GM21526 (cell line): ENCODE measurements around the gene FXYD6.
"Not testable (repeated sequence)": the region's sequence is repeated elsewhere in the genome, so short reads cannot be mapped to it uniquely, and the experiment has no call there.

Experiments
- ATAC-seq: cut with Tn5 transposase; IDR thresholded peaks from one replicate; pipeline ENCODE4 v1.9.1; 2021; ENCODE audit warnings: moderate library complexity; ENCODE audit not compliant: unreplicated experiment, low FRiP score

Gene FXYD6, protein sequence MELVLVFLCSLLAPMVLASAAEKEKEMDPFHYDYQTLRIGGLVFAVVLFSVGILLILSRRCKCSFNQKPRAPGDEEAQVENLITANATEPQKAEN

DNA sequence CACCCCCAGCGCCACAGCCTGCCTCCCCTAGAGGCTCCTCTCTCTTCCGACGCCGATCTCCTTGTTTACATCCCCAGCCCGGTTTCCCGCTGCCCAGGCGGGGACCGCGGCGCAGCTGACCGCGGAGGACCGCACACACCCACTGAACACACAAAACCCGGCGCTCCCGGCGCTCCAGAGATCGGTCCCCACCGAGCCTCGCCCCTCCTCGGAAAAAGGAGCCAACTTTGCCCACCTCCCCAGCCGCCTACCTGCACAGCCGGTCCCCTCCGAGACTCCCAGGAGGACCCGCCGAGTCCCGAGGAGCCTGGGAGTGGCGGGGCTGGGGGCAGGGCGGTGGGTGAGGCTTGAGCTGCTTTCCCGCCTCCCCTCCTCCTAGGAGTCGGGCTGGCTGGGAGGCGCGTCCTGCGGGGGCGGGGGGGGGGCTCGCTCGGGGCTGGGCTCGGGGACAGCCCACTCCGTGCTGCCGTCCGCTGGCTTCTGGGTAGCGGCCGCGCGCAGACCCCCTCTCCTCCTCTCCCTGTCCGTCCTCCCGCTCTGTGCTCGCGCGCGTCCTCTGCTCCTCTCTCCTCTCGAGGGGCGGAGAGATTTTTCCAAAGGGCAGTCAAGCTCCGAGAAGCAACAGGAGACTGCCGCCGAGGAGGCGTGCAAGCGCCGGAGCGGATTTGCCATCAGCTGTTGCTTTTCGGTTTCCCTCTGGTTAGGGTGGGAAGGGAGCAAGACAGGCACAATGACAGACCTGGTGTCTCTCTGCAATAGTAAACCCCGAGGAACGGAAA, at the start of gene FXYD6:
Gene FXYD6 (minus strand): TSS at position 318 of the 779 bp plus-strand sequence. CDS start 33,882 bp downstream, outside the sequence.
- no peak for ATAC-seq

DNA sequence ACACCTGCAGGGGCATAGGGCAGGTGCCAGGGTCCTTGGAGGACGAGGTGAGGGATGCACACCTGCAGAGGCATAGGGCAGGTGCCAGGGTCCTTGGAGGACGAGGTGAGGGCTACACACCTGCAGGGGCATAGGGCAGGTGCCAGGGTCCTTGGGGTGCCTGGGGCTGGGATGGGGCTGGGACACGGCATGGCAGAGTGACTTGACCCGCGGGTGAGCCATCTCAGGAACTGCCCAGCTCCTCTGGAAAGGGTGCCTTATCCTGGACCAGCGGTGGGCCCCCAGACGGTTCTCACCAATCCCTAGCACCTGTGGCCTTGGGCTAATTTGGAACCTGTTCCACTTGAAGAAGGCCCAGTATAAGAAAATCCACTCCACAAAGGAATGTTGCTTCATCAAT, 49.7 kb upstream of the FXYD6 start:
- not testable (repeated sequence) for ATAC-seq

DNA sequence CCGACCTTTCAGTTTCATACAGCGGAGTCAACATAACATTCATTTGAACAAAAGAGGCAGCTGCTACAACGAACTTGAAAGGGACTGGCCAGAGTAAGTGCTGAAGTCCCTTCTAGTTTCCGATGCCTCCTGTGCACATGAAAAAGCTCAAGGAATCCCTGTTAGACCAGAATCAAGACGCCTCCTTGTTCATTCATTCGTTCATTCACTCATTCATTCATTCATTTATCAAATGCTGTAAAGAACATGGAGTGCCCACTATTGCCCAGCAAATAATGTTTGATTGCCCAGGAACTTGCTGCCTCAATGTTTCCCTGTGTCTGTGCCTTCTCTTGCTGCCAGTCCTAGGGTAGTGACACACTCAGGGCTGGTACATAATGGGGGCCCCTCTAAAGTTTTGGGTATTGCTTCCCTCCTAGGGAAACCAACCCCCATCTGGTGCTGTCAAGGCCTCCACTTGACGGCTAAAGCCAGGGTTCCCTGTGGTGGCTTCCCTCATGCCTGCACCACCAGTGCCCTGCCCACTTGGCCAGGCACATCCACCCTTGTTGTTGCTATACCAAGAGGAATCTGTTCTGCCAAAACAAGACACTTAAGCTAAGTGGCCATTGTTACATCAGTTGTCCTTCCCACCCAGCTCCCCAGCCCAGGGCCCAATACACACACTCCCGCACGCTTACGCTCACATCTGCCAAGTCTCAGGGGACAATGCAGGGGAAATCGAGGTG, 48.9 kb upstream of the FXYD6 start:
- ATAC-seq: no peak

DNA sequence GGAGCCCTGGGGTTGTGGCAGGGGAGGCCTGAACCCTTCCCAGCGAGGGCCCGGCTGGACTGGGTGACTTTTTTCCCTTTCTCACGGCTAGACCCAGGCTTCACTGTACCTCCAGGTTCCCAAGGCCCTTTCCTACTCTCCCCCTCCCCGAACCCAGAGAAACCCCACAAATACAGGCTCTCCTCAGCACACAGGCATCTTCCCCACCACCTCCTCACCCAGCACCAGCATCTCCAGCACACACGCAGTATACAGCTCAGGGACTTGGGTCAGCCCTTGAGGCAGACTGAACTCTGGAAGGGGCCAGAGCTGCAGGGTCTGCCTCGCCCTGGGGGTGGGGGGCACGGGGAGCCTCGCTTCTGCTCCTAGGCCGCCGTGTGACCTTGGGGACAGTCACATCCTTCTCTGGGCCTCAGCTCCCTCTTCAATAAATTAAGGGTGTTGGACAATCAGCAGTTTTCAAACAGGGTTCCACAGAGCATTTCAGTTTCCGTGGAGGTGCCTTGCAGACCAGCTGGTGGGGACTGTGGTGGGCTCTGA, 48.2 kb upstream of the FXYD6 start:
- no peak for ATAC-seq

DNA sequence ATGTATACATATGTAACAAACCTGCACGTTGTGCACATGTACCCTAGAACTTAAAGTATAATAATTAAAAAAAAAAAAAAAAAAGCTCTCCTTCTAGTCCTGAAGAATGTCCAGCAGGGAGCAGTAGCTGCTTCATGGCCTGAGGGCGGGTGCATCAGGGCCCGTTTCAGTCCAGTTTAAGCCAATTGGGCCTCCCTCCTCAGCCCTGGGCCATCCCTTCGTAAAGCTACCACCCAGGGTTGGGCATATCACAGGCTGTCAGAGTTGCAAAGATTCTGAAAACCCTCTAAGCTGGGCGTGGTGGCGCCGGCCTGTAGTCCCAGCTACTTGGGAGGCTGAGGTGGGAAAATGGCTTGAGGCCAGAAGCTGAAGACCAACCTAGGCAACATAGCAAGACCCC, 47.3 kb upstream of the FXYD6 start:
- no peak for ATAC-seq

DNA sequence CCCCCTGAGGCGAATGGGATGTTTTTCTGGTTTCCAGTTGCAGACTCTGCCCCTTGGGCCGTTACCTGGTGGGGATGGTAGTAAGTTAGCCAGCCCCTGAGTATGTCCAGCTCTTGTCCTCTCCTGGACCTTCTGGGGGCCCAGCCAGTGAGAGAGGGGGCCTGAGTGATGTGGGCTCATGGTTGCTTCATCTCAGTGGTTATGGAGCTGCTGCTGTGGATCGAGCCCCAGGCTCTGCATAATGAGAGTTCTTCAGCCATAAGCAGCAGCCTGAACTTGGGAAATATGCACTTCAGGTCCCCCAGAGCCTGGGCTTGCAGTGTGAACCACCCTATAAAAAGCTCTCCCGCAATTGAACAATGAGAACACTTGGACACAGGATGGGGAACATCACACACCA, 46.8 kb upstream of the FXYD6 start:
- ATAC-seq: no peak

DNA sequence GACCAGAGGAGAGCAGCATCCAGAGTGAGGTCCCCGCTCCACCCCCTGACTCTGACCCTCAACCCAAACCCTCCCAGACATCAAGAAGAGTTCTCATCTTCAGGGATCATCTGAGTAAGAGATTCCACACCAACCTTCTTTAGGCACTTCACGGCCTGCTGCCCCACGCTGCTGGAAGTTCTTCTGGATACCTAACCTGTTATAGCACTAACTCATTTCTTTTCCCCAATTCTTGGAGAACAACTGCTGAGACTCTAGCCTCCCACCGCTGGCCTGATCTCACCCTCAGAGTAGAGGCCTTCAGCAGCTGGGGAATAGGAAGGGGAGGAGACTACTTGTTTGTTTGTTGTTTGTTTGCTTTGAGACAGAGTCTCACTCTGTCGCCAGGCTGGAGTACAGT, 45.4 kb upstream of the FXYD6 start:
- no peak for ATAC-seq

DNA sequence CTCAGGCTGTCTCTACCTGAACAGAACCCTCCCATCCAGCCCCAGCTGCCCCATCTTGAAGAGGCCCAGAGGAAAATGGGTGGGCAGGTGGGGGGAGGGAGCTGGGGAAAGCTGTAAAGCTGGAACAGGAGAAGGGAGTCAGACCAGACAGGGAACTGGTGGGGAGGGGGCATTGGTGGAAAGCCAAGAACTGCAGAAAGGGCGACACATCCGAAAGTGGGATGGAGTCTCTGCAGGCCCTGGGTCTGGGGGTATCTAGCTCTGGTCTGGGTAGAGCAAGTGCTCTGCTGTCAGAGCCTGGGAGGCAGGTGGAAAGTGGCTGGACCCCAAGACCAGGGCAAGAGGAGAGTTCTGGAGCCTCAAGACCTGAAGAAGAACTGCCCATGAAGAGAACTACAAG, 45.0 kb upstream of the FXYD6 start:
- no peak for ATAC-seq

DNA sequence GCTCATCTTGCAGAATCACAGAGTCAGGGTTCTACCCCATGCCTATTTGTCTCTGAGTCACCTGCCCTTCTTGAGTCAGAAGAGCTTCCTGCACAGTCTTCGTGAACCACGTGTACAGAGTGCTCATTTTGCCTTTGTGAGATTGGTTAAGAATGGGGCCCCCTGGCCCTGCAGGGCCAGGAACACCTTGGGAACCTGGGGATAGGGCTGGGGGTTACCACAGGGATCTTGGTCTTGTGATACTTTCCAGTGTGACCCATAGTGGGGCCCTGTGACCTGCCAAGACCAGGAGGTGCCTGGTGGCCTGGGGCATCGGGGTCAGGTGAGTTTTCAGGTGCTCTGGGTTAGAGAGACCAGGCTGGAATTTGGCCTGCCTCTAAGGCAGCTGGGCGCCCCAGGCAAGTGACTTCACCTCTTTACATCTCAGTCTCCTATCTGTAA, 43.3 kb upstream of the FXYD6 start:
- no peak for ATAC-seq

DNA sequence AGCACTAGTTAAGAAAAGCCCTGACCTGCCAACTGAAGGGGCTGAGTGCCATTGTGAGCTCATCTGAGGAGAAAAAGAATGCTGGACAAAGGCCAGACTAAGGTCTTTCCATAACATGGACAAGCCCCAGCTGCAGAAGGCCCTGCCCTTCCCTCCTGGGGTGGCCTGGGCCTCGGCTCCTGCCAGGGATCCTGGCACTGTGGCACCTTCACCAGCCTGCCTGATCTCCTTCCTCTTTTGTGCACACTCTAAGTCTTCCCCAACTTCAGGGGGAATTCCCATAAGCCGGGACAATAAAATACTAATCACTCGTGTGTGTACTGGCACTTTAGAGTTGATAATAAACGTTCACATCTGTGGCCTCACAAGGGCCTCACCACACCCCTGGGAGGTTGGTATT, 42.9 kb upstream of the FXYD6 start:
- ATAC-seq: no peak

DNA sequence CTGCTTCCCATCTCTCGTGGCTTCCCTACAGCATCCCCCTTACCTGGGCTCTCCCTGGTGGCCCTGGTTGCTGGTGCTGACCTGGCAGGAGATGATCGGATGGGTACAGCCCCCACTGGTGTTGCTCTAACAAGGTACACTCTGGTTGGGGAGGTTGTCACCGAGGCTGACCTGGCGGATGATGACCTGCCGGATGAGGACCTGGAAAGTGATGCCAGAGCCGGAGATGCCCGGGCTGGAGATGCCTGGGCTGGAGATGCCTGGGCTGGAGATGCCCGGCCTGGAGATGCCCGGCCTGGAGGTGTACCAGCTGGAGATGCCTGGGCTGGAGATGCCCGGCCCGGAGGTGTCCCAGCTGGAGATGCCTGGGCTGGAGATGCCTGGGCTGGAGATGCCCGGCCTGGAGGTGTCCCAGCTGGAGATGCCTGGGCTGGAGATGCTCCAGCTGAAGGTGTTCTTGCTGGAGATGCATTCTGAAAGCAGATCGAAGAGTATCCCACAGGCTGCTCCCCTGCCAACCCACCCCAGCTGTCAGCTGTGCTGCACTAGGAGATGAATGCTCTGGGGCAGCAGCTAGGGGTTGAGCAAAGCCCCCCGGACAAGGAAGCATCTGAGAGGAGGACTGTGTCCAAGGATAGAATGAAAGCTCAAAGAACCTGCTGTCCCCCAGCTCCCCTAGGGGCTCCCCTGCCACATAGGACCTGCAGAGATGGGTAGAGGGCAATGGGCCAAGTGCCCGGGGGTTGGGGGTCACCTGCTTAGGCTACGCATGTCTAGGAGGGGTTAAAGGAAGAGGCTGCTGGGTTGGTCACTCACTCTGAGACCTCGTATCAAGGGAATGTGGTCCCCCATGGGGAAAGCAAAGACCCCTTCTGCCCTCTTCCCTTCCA, 42.2 kb upstream of the FXYD6 start:
- ATAC-seq: no peak

DNA sequence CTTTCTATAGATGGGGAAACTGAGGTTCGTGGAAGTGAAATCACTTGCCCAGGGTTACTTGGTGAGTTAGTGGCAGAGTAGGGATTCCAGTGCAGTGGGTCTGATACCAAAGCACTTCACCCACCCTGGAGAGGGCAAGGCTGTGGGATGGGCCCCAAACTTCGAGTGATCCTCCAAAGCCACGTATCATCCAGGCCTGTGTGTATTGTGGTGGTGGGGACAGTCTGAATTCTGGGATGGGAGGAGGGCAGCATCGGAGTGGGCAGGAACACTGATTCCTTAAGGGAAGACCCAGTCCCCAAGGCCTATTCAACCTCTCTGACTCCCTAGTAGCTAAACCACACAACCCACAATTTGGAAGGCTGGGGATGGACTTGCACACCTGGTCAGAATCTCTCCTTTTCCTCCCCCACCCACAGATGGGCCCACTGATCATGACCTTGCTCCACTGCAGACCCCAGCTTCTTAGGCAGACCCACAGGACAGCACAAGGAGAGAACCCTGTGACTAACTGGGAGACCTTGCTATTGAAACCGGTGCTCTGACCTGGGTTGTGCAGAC, 41.2 kb upstream of the FXYD6 start:
- ATAC-seq: no peak

DNA sequence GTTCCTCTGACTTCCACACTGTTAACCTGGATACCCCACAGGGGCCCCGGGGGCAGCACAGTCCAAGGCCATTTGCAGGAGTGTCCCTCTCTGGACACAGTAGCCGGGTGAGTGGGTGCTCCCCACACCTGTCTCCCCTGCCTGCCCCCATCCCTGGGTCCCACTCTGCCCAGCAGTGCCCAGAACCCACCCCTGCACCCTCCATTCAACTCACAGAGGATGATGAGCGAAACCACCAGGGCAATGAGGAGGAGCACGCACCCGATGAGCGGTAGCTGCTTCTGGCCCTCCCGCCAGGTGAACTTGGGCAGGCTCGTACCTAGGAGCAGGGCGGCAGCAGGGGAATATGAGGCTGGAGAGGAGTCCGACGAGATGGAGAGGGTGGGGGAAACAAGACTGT, 40.5 kb upstream of the FXYD6 start:
- ATAC-seq: no peak

DNA sequence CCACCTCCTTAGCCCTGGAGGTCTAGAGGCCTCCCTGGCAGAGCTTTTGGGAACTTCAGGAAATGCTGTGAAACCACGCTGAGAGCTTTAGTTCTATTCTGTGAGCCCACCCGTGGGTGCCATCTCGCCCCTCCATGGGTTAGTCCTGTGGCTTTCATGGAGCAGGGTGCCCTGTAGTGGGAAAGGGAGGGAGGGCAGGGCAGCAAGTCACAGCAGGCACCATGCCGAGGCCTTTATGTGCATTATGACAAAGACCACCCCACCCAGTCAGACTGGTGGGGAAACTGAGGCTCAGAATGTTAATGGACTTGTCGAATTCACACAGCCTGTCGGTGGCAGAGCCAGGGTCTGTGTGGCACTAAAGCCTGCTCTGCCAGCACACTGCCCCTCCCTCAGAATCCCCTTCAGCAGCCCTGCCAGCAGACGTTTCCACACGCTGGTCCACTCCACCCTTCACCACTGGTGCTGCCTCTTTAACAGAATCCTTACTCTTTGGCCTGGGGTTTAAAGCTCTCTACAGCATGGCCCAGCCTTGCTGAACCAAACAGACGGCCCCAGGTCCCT, 39.3 kb upstream of the FXYD6 start:
- ATAC-seq: no peak

DNA sequence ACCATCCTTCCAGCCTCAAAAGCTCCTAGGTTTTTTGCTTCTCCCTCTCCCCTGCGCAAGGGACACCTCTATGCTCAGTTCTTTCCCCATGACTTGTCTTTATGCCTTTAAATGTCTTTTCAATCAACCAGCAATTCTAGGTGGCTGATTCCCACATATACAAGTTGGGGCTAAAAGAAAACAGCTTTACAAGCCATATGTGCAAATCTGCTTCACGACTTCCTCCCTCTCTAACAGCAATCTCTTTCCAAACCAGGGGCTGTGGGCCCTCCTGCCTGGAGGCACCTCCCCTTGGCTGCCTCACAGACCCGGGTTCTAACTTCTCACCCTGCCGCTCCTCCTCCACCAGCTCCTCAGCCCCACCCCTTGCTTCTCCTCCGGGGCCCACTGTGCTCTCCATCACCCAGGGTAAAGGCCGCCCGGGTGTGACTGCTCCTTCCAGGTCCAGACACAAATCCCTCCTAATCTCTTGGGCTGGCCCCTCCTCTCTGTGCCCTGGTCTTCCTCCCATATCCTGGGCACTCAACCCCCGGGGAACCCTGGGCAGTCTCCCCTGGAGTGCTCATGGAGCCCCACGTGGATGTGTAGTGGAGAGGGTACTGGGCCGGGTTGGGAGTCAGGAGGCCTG, 38.6 kb upstream of the FXYD6 start:
- ATAC-seq: no peak

DNA sequence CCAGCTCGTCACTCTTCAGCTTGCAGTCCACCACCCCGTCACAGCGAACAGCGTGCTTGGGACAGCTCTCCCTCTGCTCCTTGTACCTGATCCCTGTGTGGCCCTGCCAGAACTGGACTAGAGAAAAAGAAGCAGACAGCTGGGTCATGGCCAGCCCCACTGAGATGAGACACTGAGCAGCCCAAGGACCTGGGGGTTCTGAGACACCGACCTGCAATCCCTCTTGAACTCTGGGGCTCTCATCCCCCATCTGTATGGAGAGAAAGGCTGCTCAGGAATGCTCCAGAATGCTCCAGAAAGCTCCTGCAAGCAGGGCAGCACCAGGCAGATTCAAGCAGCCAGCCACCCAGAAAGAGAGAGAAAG, 37.9 kb upstream of the FXYD6 start:
- ATAC-seq: no peak

DNA sequence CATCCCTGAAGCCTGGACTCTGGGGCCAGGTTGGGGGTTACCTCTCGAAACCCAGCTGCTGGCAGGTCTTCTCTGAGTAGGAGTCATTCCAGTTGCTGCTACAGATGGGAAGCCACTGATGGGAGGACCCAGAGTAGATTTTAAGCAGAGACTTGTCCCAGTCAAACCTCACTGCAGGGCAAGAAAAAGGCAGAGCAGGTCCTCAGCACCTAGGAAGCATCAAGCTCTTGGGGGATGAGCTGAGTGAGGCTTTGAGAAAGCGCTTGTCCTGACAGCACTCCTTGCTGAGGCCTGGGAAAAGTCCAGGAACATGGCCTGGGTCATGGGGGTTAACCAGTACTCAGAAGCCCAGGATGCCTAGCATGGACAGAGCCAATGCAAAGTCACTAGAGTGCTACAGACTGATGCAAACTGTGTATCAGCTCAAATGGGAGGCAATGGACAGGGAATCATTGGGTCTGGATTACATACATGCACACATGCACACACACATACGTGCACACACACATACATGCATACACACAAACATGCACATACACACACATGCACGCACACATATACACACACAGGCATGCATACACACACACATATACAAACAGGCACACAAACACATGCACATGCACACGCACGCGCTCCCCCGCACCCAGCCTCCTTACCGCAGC, 37.4 kb upstream of the FXYD6 start:
- no peak for ATAC-seq

DNA sequence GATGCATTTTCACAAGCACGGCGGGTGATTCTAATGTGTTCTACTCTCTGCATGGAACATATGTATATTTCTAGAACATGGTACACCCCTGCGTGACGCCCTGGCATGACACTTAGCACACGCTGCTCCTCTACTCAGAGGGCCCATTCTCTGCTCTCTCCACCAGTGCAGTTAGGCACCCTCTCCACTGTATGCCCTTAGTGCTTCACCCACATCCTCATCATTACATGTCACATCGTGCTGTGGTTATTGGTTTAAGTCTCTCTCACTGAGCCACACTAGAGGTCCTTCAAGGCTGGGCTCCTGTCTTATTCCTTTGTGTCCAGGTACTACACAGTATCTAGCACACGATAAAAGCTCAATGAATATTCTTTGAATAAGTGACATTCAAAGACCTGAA, 36.0 kb upstream of the FXYD6 start:
- ATAC-seq: no peak

DNA sequence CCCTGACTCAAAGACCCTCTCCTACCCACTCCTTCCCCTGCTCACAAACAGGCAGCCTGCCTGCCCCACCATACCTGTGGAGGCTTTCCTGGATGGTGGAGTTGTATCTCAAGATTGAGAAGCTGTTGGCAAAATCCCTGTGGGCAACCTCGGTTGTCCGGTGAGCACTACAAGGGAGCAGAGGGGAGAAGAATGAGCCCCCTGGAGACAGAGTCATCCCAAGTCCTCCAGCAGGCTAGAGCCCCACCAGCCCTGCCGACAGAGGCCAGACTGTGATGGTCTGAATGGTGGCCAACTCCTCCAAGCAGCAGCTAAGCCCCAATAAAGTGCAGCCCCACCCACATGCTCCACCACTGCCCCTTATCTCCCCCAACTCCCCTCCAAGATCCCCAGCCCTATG, 35.2 kb upstream of the FXYD6 start:
- ATAC-seq: no peak
